Coronary artery (tissue), 2 donors: ENCODE results near the gene GRIP2.

Experiments
- DNase-seq: peaks from one replicate; pipeline ENCODE4 v3.0.0-alpha.2; 2017; ENCODE audit warnings: low spot score
- H3K27ac ChIP-seq, 2 donors: fragments of 200-600 bp; sonication (generic); one replicate each; pipeline ENCODE4 v1.5.1; 2016 to 2019
- H3K4me3 ChIP-seq: fragments of 200-600 bp; sonication (generic); 2 replicates; pipeline ENCODE4 v1.5.1; 2016; ENCODE audit warnings: mild to moderate bottlenecking, moderate library complexity
- TF ChIP-seq, protein P1 (sequence below): fragments of 200-600 bp; sonication (generic); IDR thresholded peaks from one replicate; pipeline ENCODE4 v1.5.1; 2019; ENCODE audit warnings: antibody characterized with exemption

GRIP2 gene

GRCh38 chr3:14536055-14536815 is 3.9 kb downstream of the GRIP2 start:
- H3K4me3 ChIP-seq = no peak overlapping the region
- no peak for DNase-seq
- TF ChIP-seq, protein P1, sequence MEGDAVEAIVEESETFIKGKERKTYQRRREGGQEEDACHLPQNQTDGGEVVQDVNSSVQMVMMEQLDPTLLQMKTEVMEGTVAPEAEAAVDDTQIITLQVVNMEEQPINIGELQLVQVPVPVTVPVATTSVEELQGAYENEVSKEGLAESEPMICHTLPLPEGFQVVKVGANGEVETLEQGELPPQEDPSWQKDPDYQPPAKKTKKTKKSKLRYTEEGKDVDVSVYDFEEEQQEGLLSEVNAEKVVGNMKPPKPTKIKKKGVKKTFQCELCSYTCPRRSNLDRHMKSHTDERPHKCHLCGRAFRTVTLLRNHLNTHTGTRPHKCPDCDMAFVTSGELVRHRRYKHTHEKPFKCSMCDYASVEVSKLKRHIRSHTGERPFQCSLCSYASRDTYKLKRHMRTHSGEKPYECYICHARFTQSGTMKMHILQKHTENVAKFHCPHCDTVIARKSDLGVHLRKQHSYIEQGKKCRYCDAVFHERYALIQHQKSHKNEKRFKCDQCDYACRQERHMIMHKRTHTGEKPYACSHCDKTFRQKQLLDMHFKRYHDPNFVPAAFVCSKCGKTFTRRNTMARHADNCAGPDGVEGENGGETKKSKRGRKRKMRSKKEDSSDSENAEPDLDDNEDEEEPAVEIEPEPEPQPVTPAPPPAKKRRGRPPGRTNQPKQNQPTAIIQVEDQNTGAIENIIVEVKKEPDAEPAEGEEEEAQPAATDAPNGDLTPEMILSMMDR = no peak
- no peak overlapping the region for H3K27ac ChIP-seq

- Histone ChIP-seq H3K4me3 (no peak overlapping the region), H3K27ac (no peak overlapping the region)
- TF ChIP-seq, protein P1 = no peak
- DNase-seq = no peak
Observed at GRCh38 chr3:14535616-14536015, 4.5 kb downstream of the GRIP2 start.

GRCh38 chr3:14534516-14535191 is 5.5 kb downstream of the GRIP2 start:
- Histone ChIP-seq H3K4me3 (peak overlapping the region; percentile 29), H3K27ac (no peak overlapping the region)
- no peak for DNase-seq
- TF ChIP-seq, protein P1 = no peak

DNA sequence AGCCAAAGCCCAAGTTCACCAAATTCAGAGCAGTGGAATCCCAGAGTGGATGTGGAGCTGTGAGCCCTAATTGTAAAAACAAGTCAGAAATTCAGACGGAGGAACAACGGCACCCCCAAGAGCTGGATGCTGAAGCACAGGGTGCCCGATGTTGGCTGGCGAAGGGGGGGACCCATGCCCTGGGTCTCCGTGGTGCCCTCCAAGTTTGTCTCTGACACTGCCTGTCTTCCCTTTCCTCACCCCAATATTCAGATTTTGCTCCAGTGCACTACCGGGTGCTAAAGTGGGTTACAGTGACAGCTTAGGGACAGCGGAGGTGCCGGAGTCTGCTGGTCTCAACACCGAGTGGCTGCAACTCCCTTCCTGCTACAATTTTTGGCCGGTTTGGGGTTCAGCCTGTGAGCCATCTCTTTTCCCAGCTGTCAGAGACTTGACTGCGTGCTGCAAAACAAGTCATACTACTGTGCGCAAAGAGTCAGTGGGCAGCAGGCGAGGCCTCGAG is 6.6 kb downstream of the GRIP2 start:
- DNase-seq = no peak
- Histone ChIP-seq H3K27ac (no peak overlapping the region), H3K4me3 (no peak overlapping the region)
- TF ChIP-seq, protein P1 = no peak

GRCh38 chr3:14532691-14533456 is 7.3 kb downstream of the GRIP2 start:
- H3K4me3 ChIP-seq = no peak overlapping the region
- H3K27ac ChIP-seq = peak overlapping the region; percentile 18 to 21
- DNase-seq = no peak
- TF ChIP-seq, protein P1 = no peak

- TF ChIP-seq, protein P1 = no peak
- Histone ChIP-seq H3K27ac (no peak overlapping the region), H3K4me3 (no peak overlapping the region)
- no peak for DNase-seq
Observed at GRCh38 chr3:14531856-14532395, 8.2 kb downstream of the GRIP2 start.
